Spinal cord (tissue), 10 donors: ENCODE data around the gene GABBR1. TPM values are rescaled to one million over a fixed set of nuclear protein-coding genes. Genes with fewer than 3 reads are reported as not detected.
A peak's percentile ranks its signal among the peaks of the same experiment; 100 is the strongest.

Source experiments
- DNase-seq, 6 donors: peaks; one replicate each; pipeline versions ENCODE4 v3.0.0 to v3.0.0-alpha.2; 2013 to 2015; ENCODE audit warnings: low spot score in 6 of 6, low read depth in 4 of 6
- H3K27ac ChIP-seq: one replicate; pipeline ENCODE4 v1.5.1; 2013; ENCODE audit warnings: low read depth, low read length, control low read depth
- H3K27me3 ChIP-seq: one replicate; pipeline ENCODE4 v1.6.1; 2013; ENCODE audit warnings: low read length; ENCODE audit not compliant: control insufficient read depth, insufficient read depth
- H3K36me3 ChIP-seq: one replicate; pipeline ENCODE4 v1.6.1; 2013; ENCODE audit warnings: low read length; ENCODE audit not compliant: control insufficient read depth, insufficient read depth
- H3K4me1 ChIP-seq: one replicate; pipeline ENCODE4 v1.6.1; 2013; ENCODE audit warnings: low read length; ENCODE audit not compliant: control insufficient read depth, insufficient read depth
- H3K4me3 ChIP-seq: one replicate; pipeline ENCODE4 v1.5.1; 2013; ENCODE audit warnings: low read depth, low read length, control low read depth
- H3K9me3 ChIP-seq: one replicate; pipeline ENCODE4 v1.6.1; 2013; ENCODE audit warnings: low read length; ENCODE audit not compliant: control insufficient read depth, insufficient read depth
- WGBS: methylation state at CpG from one replicate; pipeline ENCODE4 v1.1.5; 2013; ENCODE audit warnings: missing lambda C conversion rate; ENCODE audit not compliant: insufficient coverage; 5-methylcytosine and 5-hydroxymethylcytosine counted together
- long read RNA-seq, 4 donors: transcript quantifications; one replicate each; lab custom pipeline, GENCODE V29; 2026
- polyA plus RNA-seq, 2 donors: library from polyadenylated mRNA; unstranded; fragments of 120-200 nt; gene quantifications; one replicate each; pipeline ENCODE4 v1.2.1, GENCODE V29; 2013; ENCODE audit not compliant: insufficient read length in 2 of 2
- total RNA-seq, 2 donors: library from RNA; depleted of rRNA in 1 of 2; stranded (reverse); fragments of 120-200 nt in 1 of 2; fragments of >200 nt in 1 of 2; gene quantifications; one replicate each; pipeline versions ENCODE4 v1.2.3 to v1.2.4, GENCODE V29; 2013 to 2014
- donor health status: healthy.

The GABBR1 gene
- total RNA-seq, result 100 to 1,000 TPM in 1 of 2 donors, 10 to 100 TPM in 1; 97.9 to 125 TPM
- 100 to 1,000 TPM; 415 to 438 TPM for polyA plus RNA-seq
- long read RNA-seq, donor 1, full-length matches to known transcripts, result 53 of 120 reads
- long read RNA-seq, donor 1, partial matches to known transcripts, result 67 of 120 reads
- long read RNA-seq, donor 1, other reads (novel, unspliced or antisense), result 0 of 120 reads
- long read RNA-seq, donor 2, full-length matches to known transcripts, result 29 of 78 reads
- long read RNA-seq, donor 2, partial matches to known transcripts, result 49 of 78 reads
- long read RNA-seq, donor 2, other reads (novel, unspliced or antisense), result 0 of 78 reads
- long read RNA-seq, donor 3, full-length matches to known transcripts, result 15 of 57 reads
- long read RNA-seq, donor 3, partial matches to known transcripts, result 42 of 57 reads
- long read RNA-seq, donor 3, other reads (novel, unspliced or antisense), result 0 of 57 reads
- long read RNA-seq, donor 4, transcript GABBR1-207 (4 exons, 1,252 nt), result major isoform, 10 of 32 reads
- long read RNA-seq, donor 4, partial matches to known transcripts, result 22 of 32 reads
- long read RNA-seq, donor 4, other reads (novel, unspliced or antisense), result 0 of 32 reads

DNA sequence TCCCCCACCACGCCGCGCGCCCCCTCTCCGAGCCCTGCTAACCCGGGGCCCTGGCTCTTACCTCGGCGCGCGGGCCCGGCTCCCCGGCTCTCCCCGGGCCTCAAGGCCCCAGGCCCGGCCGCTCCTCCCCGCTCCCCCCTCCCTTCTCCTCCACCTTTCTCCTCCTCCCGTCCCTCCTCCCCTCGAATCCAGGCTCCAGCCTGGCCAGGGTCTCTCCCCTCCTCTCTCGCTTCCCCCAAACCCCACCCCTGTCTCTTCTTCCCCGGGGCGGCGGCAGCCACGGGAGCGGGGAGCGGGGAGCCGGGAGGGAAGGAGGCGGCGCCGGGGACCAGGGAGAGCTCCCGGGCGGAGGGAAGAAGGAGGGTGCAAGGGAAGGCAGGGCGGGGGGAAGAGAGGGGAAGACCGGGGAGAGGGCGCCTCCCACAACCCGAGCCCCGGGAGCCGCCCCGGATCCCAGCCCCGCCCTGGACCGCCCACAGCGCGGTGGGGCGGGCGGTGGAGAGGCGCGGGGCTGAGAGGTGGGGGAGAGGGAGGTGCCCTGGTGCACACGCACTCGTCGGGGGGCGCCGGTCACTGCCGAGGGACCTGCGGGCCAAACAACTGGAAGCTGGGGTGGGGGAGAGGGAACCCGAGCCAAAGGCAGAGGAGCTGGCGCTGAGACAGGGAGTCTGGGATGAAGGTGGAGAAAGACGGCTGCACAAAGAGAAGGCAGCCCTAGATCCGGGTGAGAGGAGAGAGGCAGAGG, at the start of gene GABBR1:
GABBR1 (minus strand) TSS at position 395 of the 745 bp plus-strand sequence. CDS start 798 bp downstream, outside the sequence.
- peak within 1 kb of the TSS; percentile 69 for H3K4me3 ChIP-seq
- no peaks in the 10 kb centered on the region for H3K9me3 ChIP-seq
- peaks cover 2% of the 10 kb centered on the region for H3K27me3 ChIP-seq
- peak within 1 kb of the TSS; percentile 79 for H3K27ac ChIP-seq
- WGBS, result 0% methylated on average over 42 of the region's 57 CpGs
- H3K4me1 ChIP-seq, result peaks cover 36% of the 10 kb centered on the region
- peaks cover 8% of the 10 kb centered on the region for H3K36me3 ChIP-seq
- peak in 5 of 6 donors; percentile 85 to 98 (median 92) for DNase-seq

DNA sequence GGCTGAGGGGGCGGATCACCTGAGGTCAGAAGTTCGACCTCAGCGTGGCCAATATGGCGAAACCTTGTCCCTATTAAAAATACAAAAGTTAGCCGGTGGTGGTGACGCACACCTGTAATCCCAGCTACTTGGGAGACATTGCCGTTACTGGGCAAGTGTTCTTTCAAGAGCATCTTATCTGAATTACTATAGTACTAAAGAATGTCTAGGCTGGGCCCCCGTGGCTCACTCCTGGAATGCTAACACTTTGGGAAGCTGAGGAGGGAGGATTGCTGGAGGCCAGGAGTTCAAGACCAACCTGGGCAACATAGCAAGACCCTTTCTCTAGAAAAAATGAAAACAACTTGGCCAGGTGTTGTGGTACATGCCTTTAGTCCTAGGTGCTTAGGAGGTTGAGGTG, 48.8 kb upstream of the GABBR1 start:
- no peak overlapping the region for H3K27ac ChIP-seq
- H3K4me1 ChIP-seq, result no peaks in the 10 kb centered on the region
- no peaks in the 10 kb centered on the region for H3K9me3 ChIP-seq
- H3K36me3 ChIP-seq, result no peaks in the 10 kb centered on the region
- H3K27me3 ChIP-seq, result no peaks in the 10 kb centered on the region
- 94% methylated on average over 6 of the region's 8 CpGs for WGBS
- H3K4me3 ChIP-seq, result no peak overlapping the region
- DNase-seq, result no peak

DNA sequence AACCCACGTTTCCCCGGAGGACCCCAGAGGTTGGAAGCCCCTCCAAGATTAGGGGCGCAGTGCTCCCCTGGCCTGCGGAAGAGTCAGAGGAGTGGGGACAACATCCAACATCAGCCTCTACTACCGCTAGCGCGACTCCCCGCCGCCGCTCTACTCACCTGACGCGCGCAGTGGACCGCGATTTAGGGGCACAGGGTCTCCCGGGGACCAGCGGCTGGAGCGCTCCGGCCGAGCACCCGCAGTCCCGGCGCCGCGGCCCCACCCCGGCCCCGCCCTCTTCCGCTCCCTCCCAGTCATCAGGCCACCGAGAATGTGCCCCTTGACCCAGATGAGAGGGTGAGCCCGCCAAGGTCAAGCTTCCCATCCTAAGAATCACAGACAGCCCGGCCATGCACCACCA, 47.9 kb upstream of the GABBR1 start, which contains the start of gene ZFP57:
ZFP57 (minus strand) TSS at position 249 of the 400 bp plus-strand sequence. CDS start 4,149 bp downstream, outside the sequence.
- H3K9me3 ChIP-seq, result no peaks in the 10 kb centered on the region
- 9% methylated on average over 30 of the region's 31 CpGs for WGBS
- no peak for DNase-seq
- no peaks in the 10 kb centered on the region for H3K27me3 ChIP-seq
- no peak within 1 kb of the TSS for H3K4me3 ChIP-seq
- no peak within 1 kb of the TSS for H3K27ac ChIP-seq
- no peaks in the 10 kb centered on the region for H3K4me1 ChIP-seq
- H3K36me3 ChIP-seq, result no peaks in the 10 kb centered on the region

DNA sequence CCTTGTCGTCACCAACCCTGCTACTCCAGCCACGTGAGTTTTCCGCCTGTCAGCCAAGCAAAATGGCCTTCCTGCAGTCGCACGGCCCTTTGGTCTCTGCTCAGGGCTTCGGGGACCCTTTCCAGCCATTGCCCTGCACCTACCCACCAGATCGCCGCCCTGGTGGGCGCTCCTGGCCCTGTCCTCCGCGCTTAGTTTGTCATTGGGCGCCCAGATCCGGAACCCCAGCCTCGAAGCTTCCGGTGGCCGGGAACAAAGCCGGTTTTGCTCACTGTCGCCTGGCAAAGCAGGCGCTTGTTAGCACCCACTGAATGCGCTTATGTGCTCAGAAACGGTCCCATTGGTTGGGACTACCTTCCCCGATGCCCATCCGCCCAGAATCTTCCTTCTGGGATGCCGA, 47.4 kb upstream of the GABBR1 start:
- H3K27me3 ChIP-seq, result no peaks in the 10 kb centered on the region
- WGBS, result 45% methylated on average over 24 of the region's 24 CpGs
- no peak overlapping the region for H3K4me3 ChIP-seq
- no peaks in the 10 kb centered on the region for H3K36me3 ChIP-seq
- no peak for DNase-seq
- no peak overlapping the region for H3K27ac ChIP-seq
- no peaks in the 10 kb centered on the region for H3K4me1 ChIP-seq
- H3K9me3 ChIP-seq, result no peaks in the 10 kb centered on the region

DNA sequence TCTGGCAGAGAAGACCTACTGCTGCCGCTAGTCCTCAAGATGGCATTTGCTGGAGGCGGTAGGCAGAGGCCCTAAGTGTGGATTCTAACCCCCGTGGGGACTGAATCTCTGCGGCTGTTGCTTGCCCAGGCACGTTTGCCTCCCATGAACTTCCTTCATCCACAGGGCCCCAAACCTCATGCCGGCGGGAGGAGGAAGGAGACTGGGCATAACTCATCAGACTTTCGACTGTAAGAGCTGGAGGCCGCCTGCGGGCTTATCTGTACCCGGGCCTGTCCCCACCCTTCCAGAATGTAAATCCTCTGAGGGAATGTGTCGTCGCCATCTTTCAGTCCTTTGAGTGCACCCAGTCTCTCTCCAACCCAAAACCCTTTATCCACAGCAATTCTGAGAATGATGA, 47.0 kb upstream of the GABBR1 start:
- H3K27me3 ChIP-seq, result no peaks in the 10 kb centered on the region
- H3K9me3 ChIP-seq, result no peaks in the 10 kb centered on the region
- no peaks in the 10 kb centered on the region for H3K4me1 ChIP-seq
- no peak overlapping the region for H3K27ac ChIP-seq
- WGBS, result 64% methylated on average over 12 of the region's 13 CpGs
- H3K4me3 ChIP-seq, result no peak overlapping the region
- no peak for DNase-seq
- H3K36me3 ChIP-seq, result no peaks in the 10 kb centered on the region

DNA sequence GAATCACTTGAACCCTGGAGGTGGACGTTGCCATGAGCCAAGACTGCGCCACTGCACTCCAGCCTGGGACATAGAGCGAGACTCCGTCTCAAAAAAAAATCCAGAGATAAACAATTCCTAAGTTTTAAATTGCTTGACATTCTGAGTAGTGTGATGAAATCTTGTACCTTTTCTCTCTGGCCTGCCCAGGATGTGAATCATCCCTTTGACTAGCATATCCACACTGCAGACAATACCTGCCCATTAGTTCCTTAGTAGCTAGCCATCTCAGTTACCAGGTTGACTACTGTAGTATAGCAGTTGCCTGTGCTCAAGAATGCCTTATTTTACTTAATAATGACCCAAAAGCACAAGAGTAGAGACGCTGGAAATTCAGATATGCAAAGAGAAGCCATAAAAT, 45.1 kb upstream of the GABBR1 start:
- Histone ChIP-seq H3K4me1 (no peaks in the 10 kb centered on the region), H3K27ac (no peak overlapping the region), H3K4me3 (no peak overlapping the region), H3K36me3 (no peaks in the 10 kb centered on the region), H3K9me3 (no peaks in the 10 kb centered on the region), H3K27me3 (no peaks in the 10 kb centered on the region)
- no peak for DNase-seq
- whole genome bisulfite sequencing, result 64% methylated on average over 3 of the region's 5 CpGs

DNA sequence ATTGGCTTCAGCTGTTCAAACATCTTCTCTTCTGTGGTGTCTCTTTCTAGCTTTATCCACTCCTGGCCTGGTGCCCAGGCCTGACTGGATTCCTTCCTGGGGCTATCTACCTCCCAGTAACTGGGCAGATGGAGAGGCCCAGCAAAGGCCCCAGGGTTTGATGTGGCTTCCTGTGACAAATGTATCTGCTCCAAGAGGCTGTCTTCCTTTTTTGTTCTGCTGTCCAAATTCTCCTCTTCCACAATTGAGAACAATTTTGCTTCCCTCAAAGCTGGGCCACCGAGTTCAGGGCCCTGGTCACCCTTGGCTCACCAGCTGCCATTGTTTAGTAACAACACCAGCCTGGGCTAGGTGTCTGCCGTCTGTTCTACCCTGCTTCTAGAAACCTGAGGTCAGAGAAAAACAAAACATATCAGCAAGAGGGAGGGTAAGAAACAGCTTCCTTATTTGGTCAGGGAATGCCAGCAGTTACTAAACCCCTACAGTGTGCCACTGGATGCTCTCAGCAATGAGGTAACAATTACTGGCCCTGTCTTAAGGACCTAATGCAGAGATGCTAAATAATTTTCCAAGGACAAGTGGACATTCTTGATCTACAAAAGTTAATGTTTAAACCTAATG, 44.1 kb upstream of the GABBR1 start:
- Histone ChIP-seq H3K27ac (no peak overlapping the region), H3K9me3 (no peaks in the 10 kb centered on the region), H3K4me1 (no peaks in the 10 kb centered on the region), H3K4me3 (no peak overlapping the region), H3K27me3 (no peaks in the 10 kb centered on the region), H3K36me3 (no peaks in the 10 kb centered on the region)
- no peak for DNase-seq
- 0% methylated on average over 1 of the region's 2 CpGs for WGBS

DNA sequence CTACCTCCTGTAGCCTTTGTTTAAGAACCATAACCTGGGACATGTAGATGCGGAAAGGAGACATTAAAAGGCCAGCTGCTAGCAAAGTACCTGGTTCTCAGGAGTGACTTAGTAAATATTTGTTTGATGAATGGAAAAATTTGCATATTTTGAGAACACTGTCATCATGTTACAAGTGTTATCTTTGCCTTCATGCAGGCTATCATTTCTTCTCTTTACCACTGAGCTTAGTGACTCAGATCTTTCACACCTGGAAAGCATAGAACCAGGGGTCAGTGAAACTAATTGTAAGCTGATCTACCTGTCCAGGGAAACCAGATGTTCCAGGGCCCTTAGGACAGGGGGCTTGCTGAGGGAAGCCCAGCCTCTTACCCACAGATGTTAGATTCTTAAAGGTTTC, 42.6 kb upstream of the GABBR1 start:
- Histone ChIP-seq H3K27ac (no peak overlapping the region), H3K27me3 (peaks cover 5% of the 10 kb centered on the region), H3K36me3 (no peaks in the 10 kb centered on the region), H3K4me1 (no peaks in the 10 kb centered on the region), H3K9me3 (no peaks in the 10 kb centered on the region), H3K4me3 (no peak overlapping the region)
- DNase-seq, result no peak
- no CpG with 5 or more reads among the region's 1 CpG for WGBS

DNA sequence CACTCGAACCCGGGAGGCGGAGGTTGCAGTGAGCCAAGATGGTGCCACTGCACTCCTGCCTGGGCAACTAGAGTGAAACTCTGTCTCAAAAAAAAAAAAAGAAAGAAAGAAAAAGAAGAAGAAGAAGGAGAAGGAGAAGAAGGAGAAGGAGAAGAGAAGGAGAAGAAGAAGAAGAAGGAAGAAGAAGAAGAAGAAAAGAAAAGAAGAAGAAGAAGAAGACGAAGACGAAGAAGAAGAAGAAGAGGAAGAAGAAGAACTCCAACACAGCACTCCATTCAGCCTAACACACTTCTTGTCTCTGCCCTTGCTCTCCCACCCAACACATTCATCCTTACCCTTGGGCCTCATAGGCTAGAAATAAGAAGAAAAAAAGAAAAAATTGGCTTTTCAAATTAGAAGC, 41.0 kb upstream of the GABBR1 start:
- H3K27me3 ChIP-seq, result peaks cover 5% of the 10 kb centered on the region
- H3K4me3 ChIP-seq, result no peak overlapping the region
- no peaks in the 10 kb centered on the region for H3K4me1 ChIP-seq
- no peaks in the 10 kb centered on the region for H3K36me3 ChIP-seq
- no peak overlapping the region for H3K27ac ChIP-seq
- DNase-seq, result no peak
- H3K9me3 ChIP-seq, result no peaks in the 10 kb centered on the region
- 100% methylated on average over 3 of the region's 5 CpGs for WGBS
